AG04449 (cell line): ENCODE results near the gene RUNX1.

Experiments used
- CTCF ChIA-PET: fragments of 350-600 bp; formaldehyde crosslinking; extraction: SDS; loops from one replicate; lab custom pipeline; 2021; ENCODE audit warnings: antibody characterized with exemption; lab: Yijun Ruan, JAX
- POLR2A ChIA-PET: fragments of 400-600, 350-600 bp; formaldehyde crosslinking; extraction: SDS; loops from one replicate; lab custom pipeline; 2020; ENCODE audit warnings: antibody characterized with exemption, inconsistent platforms; lab: Yijun Ruan, JAX
- DNase-seq: peaks from one replicate; pipeline ENCODE4 v3.0.0-alpha.2; 2010; ENCODE audit warnings: low read depth, low spot score
- H3K4me3 ChIP-seq: 2 replicates; pipeline ENCODE4 v1.5.1; 2011; ENCODE audit warnings: low read depth, mild to moderate bottlenecking, control low read depth, low read length
- CTCF ChIP-seq: IDR thresholded peaks from one replicate; pipeline ENCODE4 v1.5.1; 2011; ENCODE audit warnings: mild to moderate bottlenecking, moderate library complexity, low read length, control low read depth, inconsistent platforms; ENCODE audit not compliant: insufficient read depth; ENCODE audit errors: missing control alignments

Gene RUNX1

GRCh38 chr21:34782506-34783360 is 266.4 kb downstream of the RUNX1 start:
- POLR2A ChIA-PET: no interaction called here
- CTCF ChIA-PET: interaction anchor here (0.7 to 1.5 kb wide), 3 partner anchors 11 to 37 kb away, joined by 3 to 5 read pairs (median 3); no protein-coding TSS in a partner anchor

GRCh38 chr21:34781526-34781925 is 267.6 kb downstream of the RUNX1 start:
- no peak for TF ChIP-seq CTCF
- no peak overlapping the region for H3K4me3 ChIP-seq
- ChIA-PET POLR2A (no interaction called here), CTCF (interaction anchor here (0.7 to 1.5 kb wide), 3 partner anchors 10 to 36 kb away, joined by 3 to 5 read pairs (median 3); no protein-coding TSS in a partner anchor)
- DNase-seq: no peak

More at GRCh38 chr21:34782506-34783360, 266.4 kb downstream of the RUNX1 start:
- no peak for TF ChIP-seq CTCF
- no peak overlapping the region for H3K4me3 ChIP-seq
- no peak for DNase-seq

DNA sequence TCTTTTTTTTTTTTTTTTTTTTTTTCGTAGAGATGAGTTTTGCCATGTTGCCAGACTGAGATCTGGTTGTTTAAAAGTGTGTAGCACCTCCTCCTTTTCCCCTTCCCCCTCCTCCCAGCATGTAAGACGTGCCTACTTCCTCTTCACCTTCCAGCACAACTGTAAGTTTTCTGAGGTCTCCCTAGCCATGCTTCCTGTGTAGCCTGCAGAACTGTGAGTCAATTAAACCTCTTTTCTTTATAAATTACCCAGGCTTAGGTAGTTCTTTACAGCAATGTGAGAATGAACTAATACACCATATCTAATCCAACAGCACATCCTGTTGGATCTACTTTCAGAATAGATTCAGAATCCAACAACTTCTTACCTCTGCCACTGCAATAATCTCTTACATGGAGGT is 269.2 kb downstream of the RUNX1 start:
- ChIA-PET CTCF (no interaction called here), POLR2A (no interaction called here)
- TF ChIP-seq CTCF: no peak

DNA sequence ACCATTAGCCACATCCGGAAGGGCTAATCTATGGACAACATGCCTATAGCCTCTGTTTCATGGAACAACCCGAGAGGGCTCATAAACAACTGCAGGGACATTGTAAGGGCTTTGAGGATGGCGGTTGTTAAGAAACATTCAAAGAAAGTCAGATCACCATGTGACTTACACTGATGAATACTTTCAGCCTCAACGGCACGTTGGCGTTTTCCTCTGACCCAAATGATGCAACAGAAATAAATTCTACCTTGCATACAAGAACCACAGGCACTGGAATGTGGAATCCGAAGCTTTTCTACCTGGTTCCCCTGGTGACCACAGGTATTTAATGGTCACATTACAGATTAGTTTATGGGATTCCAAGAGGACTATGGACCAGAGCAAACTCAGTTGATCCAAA is 273.3 kb downstream of the RUNX1 start:
- CTCF ChIA-PET: interaction anchor here (0.6 kb wide), 1 partner anchor 32 kb away, joined by 3 read pairs; no protein-coding TSS in a partner anchor
- POLR2A ChIA-PET: no interaction called here
- no peak for DNase-seq
- no peak overlapping the region for H3K4me3 ChIP-seq
- TF ChIP-seq CTCF: no peak

More for the DNA sequence above, 269.2 kb downstream of the RUNX1 start:
- no peak for DNase-seq
- no peak overlapping the region for H3K4me3 ChIP-seq

DNA sequence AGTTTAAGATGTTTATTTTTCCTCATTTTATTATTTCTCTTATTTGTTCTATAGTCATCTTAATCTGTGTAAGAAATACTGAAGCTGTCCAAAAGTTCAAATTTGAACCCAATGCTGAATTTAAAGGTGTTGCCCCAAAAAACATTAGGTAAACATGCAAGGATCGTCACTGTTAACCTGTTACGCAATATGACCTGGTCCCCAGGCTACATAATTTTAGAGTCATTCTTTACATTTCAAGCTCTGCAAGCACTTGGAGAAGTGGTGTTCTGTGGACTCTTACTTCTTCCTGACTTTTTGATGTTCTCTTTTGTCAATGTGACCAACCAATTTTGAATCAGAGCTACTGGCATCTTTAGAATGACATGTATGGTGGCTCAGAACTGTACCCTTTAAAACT is 274.4 kb downstream of the RUNX1 start:
- no peak for TF ChIP-seq CTCF
- DNase-seq: no peak
- ChIA-PET POLR2A (no interaction called here), CTCF (interaction anchor here (0.9 to 1.5 kb wide), 2 partner anchors 12 to 29 kb away, joined by 3 to 5 read pairs; no protein-coding TSS in a partner anchor)
- H3K4me3 ChIP-seq: no peak overlapping the region

DNA sequence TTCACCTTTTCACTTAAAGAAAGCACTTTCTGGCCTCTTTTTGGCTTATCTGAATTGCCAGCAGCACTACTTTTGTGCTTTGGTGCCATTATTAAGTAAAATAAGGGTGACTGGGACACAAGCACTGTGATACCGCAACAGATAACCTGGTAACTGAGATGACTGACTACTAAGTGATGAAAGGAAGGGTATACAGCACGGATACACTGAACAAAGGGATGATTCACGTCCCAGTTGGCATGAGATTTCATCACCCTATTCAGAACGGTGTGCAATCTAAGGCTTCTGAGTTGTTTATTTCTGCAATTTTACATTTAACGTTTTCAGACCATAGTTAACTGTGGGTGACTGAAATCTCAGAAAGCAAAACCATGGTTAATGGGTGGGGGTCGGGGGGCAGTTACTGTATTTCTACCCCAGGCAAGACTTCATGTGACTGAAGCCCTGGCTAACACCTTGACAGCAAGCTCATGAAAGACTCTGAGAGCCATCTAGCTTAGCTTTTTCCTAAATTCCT is 277.5 kb downstream of the RUNX1 start:
- DNase-seq: no peak
- H3K4me3 ChIP-seq: no peak overlapping the region
- ChIA-PET CTCF (interaction anchor here (1.1 to 2.9 kb wide), 2 partner anchors 11 to 26 kb away, joined by 5 to 10 read pairs; no protein-coding TSS in a partner anchor), POLR2A (no interaction called here)
- TF ChIP-seq CTCF: no peak
